Measurements from ENCODE around the gene NPTX2. TPM values are rescaled to one million over a fixed set of nuclear protein-coding genes. Genes with fewer than 3 reads are reported as not detected.

Gene NPTX2
- total RNA-seq, 2 donors from 2014 or later: 2.0 to 5.8 TPM

DNA sequence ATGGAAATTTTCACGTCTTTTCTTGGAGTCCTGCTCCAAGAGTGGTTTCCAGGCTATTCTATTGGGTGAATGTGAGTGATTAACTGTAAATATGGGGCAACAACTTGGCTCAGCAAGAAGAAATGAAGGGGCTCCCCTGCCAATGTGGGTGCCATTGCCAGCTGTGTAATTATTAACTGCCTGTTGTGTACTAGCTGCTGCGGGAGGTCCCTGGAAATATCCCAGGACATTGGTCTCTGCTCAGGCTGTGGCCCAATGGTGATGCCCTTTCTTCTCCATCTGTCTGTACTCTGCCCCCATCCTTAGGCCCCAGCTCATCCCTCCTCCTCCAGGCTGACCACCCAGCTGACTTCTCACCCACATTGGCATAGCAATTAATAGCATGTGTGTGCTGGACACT is 29.4 kb downstream of the NPTX2 start:
- no peak for ATAC-seq
- no peak for DNase-seq
- intact Hi-C loops (cut with DNase I): no loop called here

DNA sequence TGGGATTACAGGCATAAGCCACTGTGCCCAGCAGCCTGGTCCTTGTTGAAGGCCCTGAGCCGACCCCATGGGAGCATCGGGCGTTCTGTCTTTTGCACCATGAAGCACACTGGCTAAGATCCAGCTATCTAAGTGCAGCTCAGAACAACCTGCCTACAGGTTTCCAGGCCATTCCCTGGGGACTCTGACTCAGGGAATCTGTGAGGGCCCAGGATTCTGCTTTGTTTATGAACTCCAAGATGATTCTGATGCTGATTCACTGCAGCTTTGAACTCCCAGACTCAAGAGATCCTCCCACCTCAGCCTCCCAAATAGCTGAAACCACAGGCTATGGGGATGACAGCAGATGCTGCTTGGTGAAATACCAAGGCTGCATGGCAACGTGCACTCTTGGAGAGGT is 30.2 kb downstream of the NPTX2 start:
- ATAC-seq: no peak
- intact Hi-C loops (cut with DNase I): no loop called here
- DNase-seq: no peak

DNA sequence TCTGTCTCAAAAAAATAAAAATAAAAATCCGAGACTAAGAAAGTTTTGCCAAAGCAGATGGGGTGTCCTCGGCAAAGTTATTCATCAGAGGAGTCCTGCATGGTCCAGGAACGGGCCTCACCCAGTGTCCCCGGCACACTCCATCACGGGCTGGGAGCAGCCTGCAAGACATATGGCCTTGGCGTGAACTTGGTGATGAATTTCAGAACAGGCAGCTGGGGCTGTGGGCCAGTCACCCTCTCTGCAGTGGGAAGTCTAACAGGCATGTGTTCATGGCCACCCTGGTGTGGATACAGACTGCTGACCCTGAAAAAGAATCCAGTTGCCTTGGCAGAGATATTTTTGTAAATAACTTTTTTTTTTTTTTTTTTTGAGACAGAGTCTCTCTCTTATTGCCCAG is 34.7 kb downstream of the NPTX2 start:
- intact Hi-C loops (cut with DNase I): no loop called here
- DNase-seq (no peak), ATAC-seq (no peak)

DNA sequence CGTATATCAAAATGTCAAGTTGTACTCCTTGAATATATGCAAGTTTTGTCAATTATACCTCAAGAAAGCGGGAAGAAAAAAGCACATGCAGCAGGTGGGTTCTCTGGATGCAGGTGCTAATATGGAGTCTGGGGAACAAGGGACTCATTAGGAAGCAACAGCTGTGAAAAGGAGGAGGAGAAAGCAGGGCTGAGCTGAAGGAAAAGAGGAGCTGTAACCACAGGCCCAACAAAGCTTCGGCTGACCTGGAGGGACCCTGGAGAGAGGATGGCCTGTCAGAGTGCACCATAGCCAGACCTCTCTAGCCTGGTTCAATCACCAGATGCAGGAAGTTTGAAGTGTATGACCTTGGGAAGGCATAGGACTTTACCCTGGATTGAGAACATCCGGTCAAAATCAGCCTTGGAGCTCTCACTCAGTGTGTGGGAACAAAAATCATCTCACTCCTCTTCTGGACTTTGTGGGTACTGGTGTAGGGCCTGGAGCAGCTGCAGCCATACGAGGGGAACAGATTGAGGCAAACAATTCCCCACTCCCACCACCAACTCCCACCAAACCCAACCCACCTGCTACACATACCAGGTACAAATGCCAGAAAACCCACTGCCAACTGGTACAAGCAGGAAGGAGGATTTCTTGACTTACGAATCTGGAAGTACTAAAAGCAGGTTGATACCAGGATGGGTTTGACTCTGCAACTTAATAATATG is 36.7 kb downstream of the NPTX2 start:
- intact Hi-C loops (cut with DNase I): no loop called here
- ATAC-seq (no peak), DNase-seq (no peak)

DNA sequence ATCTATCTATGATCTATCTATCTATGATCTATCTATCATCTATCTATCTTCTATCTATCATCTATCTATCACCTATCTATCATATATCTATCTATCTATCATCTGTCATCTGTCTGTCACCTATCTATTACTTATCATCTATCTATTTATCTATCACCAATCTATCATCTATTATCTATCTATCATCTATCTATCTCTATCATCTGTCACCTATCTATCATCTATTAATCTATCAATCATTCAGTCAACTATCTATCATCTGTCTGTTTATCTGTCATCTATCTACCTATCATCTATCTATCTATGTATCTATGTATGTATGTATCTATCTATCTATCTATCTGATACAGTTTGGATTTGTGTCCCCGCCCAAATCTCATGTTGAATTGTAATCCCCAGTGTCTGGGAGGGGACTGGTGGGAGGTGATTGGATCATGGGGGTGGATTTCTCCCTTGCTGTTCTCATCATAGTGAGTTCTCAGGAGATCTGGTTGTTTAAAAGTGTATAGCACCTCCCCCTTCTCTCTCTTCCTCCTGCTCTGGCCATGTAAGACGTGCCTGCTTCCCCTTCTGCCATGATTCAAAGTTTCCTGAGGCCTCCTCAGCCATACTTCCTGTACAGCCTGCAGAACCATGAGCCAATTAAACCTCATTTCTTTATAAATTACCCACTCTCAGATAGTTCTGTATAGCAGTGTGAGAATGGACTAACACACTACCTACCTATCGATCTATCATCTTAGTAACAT is 37.6 kb downstream of the NPTX2 start:
- ATAC-seq: no peak
- intact Hi-C loops (cut with DNase I): no loop called here

DNA sequence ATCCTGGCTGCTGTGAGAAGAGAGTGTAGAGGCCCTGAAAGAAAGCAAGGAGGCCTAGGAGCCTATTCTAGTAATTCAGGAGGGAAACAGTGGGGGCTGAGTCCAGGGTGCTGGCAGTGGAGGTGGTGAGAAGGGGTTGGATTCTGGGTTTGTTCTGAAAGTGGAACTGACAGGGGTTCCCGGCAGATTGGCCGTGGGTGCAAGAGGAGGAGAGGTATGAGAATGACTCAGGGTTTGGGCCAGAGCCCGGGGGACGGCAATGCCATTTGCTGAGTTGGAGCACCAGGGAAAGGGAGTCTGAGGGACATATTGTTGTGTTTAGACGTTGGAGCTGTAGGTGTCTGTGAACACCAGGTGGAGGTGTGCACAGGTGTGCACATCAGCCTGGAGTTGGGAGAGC is 38.5 kb downstream of the NPTX2 start:
- intact Hi-C loops (cut with DNase I): no loop called here
- DNase-seq (no peak), ATAC-seq (no peak)

More for the DNA sequence above, 37.6 kb downstream of the NPTX2 start:
- DNase-seq: no peak

DNA sequence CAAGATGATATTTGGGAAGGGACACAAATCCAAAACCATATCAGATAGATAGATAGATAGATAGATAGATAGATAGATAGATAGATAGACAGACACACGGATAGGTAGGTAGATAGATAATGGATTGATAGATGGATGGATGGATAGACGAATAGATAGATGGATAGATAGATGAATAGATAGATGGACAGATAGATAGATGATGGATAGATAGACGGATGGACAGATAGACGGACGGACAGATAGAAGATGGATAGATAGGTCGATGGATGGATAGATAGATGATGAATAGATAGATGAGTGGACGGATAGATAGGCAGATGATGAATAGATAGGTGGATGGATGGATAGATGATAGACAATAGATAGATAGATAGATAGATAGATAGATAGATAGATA is 39.8 kb downstream of the NPTX2 start:
- no peak for ATAC-seq
- no peak for DNase-seq
- intact Hi-C loops (cut with DNase I): no loop called here

DNA sequence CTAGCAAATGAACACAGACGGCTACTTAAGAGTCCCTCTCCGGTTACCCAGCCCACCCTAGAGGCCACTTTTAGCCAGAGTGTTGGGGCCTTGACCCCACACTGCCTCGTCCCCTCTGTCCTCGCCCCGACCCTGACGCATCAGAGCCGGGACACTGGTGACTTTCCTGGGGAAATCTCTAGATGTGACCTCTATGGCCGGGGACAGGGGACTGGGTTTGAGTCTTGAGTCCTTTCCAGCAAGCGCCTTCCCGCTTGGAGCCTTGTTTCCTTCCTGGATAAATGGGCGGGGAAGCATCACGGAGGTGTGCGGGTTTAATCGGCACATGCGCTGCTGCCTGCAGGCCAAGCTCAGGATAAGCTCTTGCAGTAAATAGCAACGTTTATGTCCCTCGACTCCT is 40.7 kb downstream of the NPTX2 start:
- ATAC-seq: no peak
- intact Hi-C loops (cut with DNase I): no loop called here
- no peak for DNase-seq

DNA sequence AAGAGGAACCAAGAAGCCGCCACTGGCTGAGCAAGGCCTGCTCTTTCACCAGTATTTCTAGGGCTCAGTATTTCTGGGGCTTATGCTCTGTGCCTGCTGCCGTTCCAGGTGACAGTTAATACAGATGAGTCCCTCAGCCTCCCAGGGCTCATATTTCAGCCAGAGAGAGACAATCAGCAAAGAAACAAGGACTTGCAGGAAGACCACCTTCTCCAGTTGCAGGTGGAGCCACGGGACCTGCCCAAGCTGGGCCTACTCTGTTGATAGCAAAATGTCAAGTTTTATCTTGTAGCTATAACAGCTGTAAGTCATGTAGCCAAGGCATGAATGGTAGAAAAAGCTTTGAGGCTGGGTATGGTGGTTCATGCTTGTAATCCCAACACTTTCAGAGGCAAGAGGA is 42.7 kb downstream of the NPTX2 start:
- no peak for DNase-seq
- intact Hi-C loops (cut with DNase I): no loop called here
- no peak for ATAC-seq

DNA sequence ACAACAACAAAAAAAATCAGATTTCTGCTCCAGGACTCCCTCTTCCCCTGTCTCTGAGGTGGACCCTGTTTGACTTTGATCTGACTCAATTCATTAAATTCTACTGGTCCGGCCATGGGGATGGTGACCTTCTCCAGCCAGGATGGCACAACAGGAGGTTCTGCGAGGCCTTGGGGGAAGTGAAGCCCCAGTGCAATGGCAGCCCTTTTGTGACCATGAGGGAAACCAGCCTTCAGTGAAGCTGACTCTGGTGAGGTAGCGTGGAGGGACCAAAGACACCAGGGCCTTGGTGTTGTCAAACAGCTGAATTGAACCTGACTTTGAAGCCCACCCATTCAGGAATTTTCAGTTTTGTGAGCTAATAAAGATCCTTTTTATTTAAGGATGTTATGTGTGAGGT is 44.5 kb downstream of the NPTX2 start:
- DNase-seq (no peak), ATAC-seq (no peak)
- intact Hi-C loops (cut with DNase I): no loop called here

DNA sequence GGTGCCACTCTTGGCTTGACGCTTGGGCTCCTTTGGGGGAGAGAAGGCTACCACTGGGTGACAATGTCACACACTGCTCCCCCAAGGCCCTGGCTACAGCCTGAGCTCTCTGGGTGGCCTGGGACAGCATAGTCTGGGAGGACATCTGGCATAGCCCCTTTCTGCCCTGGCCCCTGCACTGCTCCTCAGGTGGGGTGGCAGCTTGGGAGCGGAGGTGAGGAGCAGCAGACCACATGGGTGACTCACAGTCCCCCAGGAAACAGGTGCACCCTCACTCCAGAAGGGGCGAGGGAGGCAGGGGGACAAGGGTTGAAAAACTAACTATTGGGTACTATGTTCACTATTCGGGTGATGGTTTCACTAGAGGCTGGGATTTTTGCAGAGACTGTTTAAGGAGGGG is 45.2 kb downstream of the NPTX2 start:
- intact Hi-C loops (cut with DNase I): no loop called here
- DNase-seq (no peak), ATAC-seq (no peak)

DNA sequence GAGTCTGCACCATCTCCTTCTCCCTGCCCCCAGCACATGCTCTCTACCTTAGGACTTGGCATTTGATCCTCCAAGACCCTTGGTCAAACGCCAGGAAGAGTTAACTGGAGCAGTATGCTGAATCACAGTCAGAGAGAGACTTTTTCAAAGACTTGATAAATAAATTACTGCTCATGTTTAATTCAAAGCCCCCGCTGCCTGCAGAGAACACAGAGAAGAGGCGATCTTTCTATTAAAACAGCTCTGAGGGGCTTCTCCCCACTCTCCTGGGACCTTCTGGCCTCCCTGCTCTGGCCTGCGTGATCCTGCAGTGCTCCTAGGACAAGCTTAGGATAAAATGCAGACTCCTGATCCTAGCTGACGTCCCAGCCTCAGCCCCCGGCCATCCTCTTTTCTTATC is 47.8 kb downstream of the NPTX2 start:
- no peak for ATAC-seq
- intact Hi-C loops (cut with DNase I): no loop called here
- DNase-seq: no peak

DNA sequence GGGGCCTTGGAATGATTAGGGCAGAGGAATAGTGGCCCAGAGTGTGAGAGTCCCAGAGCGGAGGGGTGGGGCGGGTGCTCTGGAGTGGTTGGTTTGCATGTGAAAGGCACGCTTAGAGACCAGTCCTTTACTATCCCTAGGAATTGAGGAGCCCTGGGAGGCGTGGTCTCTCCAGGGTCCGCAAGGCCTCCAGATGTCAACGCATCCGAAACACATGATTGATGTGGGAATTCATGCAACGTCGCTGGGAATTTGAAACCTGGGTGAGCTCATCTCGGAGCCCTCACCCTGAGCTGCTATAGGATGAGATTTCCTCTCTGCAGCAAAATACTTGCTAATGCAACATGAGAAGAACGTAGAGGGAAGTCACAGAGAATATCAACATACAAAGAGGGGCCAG is 51.2 kb downstream of the NPTX2 start:
- ATAC-seq: no peak
- intact Hi-C loops (cut with DNase I): no loop called here
- DNase-seq: no peak

DNA sequence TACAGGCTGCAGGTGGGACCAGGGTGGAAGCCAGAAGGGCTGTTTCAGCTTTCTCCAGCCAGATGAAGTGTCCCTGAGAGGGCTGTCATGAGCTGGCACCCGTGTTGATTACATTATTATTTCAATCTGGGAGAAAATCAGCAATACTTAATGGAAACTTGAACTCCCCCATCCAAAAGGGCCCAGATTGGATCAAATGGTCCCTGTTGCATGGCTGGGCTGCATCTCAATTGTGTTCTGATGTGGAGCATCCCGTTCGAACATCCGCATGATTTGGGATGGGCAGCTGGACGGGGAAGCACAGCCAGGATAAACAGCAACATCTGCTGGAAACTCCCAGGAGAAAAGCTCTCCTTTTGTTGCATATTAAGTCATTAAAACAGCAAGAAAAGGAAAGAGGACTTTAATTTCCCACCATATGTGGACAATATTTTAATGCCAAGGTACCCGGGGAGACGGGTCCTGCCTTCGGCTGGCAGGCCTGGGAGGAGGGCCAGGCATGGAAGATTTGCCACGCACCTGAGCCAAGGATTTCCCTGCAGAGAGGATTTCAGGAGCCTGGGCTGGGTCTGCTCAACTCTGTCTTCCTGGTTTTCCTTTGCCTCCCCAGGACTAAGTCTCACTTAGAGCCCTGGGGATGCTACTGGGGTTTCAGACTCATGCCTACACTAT is 52.4 kb downstream of the NPTX2 start:
- DNase-seq (no peak), ATAC-seq (no peak)
- intact Hi-C loops (cut with DNase I): no loop called here

DNA sequence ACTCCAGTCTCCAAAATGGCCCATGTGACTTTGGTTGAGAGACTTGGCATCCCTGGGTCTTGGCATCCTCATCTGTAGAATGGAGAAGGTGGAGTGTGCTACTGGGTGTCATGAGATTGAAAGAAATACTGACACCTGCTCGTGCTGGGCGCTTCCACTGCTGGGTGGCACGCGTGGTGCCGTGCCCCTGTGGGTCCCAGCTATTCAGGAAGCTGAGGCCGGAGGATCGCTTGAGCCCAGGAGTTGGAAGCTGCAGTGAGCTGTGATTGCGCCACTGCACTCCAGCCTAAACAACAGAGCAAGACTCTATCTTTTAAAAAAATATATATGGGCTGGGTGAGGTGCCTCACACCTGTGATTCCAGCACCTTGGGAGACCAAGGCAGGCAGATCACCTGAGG is 53.1 kb downstream of the NPTX2 start:
- DNase-seq (no peak), ATAC-seq (no peak)
- intact Hi-C loops (cut with DNase I): no loop called here

DNA sequence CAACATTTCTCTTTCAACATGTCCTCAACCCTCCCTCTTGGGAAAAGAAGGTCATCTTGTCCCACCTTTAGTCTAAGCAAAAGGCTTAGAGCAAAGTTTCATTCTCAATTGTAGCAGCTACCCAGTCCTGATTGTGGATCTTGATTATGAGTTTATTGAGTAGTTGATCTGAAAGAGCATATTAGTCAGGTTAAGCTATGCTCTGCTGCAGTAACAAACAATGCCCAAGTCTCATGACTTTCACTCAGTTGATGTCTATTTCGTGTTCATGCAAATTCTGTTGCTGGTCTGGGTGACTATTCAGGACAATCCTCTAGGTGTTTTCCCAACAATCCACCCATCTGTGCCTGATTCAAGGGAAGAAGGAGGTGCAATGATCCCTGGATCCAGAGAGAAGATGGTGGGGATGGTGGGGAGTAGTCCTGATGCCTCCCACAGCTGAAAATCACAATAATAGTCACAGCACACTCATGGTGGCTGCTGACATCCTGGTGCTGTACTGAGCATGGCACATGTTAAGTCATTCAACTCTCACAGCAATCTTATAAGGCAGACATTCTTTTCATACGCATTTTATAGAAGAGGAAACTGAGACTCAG is 54.7 kb downstream of the NPTX2 start:
- no peak for DNase-seq
- intact Hi-C loops (cut with DNase I): no loop called here
- no peak for ATAC-seq

DNA sequence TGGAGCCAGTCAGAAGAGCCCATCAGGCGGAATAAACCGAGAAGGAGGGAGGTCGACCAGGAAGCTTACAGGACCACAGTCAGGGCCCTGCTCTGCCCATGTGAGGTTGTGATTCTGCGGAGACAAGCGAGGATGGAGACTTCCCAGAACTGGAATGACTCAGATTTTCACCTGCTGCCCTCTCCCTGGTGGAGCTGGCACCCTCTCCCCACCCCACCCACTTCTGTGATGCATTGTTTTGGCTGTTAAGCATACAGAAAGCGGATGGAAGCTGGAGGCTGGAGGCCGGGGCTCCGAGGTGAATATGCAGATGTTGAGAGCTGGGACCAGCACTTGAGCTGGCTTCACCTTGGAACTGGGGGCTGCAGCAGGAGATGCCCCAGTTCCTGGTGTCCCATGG is 57.4 kb downstream of the NPTX2 start:
- intact Hi-C loops (cut with DNase I): no loop called here
- ATAC-seq: no peak
- no peak for DNase-seq

DNA sequence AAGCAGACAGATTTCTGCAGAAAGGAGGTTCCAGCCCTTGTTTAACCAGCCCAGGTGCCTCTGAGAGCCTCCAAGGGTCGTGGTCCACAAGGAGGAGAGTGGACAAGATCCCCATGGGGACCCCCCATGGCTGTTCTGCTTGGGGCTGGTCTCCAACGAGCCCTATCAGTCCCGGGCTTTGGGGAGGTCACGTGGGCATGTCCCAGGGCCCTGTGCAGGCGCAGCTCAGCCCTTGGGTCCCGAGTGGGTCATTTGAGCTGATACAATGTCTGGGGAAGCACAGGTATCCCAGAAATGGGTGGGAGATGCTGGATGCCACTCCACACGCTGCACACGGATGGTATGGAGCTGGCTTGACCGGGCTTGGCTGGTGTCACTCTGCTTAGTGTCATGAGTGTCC is 57.8 kb downstream of the NPTX2 start:
- intact Hi-C loops (cut with DNase I): no loop called here
- ATAC-seq: no peak
- DNase-seq: no peak

DNA sequence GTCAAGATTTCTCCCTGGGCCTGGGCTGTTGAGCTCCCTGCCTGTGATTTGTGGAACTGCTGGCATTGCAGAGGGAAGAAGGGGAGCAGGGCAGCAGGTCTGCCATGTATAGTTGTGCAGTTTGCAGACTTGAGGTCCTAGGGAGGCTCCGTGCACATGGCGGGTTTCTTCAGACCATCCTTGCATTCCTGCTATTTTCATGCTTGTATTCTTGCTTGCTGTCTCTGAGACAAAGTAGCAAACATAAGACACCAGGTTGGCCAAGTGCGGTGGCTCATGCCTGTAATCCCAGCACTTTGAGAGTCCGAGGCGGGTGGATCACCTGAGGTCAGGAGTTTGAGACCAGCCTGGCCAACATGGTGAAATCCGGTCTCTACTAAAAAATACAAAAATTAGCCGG is 61.1 kb downstream of the NPTX2 start:
- DNase-seq (no peak), ATAC-seq (no peak)
- intact Hi-C loops (cut with DNase I): no loop called here
